Fibroblast of lung (primary cell): Measurements from ENCODE around the gene TSBP1. TPM values are rescaled to one million over a fixed set of nuclear protein-coding genes. Genes with fewer than 3 reads are reported as not detected.

Source experiments
- DNase-seq, 2 donors: peaks; one replicate each; pipeline versions ENCODE4 v3.0.0 to v3.0.0-alpha.2; 2010; ENCODE audit warnings: low read depth in 2 of 2
- H2AFZ ChIP-seq: 2 replicates; pipeline ENCODE4 v1.5.1; 2012; ENCODE audit warnings: low read length, control low read depth, inconsistent platforms
- H3K27ac ChIP-seq: 2 replicates; pipeline ENCODE4 v1.5.1; 2011; ENCODE audit warnings: low read length, control low read depth; ENCODE audit not compliant: insufficient read depth
- H3K27me3 ChIP-seq: 2 replicates; pipeline ENCODE4 v1.5.1; 2011; ENCODE audit warnings: mild to moderate bottlenecking, low read length; ENCODE audit not compliant: control insufficient read depth, insufficient read depth
- H3K36me3 ChIP-seq: 2 replicates; pipeline ENCODE4 v1.5.1; 2011; ENCODE audit warnings: low read length; ENCODE audit not compliant: control insufficient read depth, insufficient read depth
- H3K4me1 ChIP-seq: 2 replicates; pipeline ENCODE4 v1.5.1; 2011; ENCODE audit warnings: low read length; ENCODE audit not compliant: control insufficient read depth, insufficient read depth; ENCODE audit errors: extremely low read depth
- H3K4me2 ChIP-seq: 2 replicates; pipeline ENCODE4 v1.5.1; 2011; ENCODE audit warnings: low read length, control low read depth; ENCODE audit not compliant: insufficient read depth; ENCODE audit errors: extremely low read depth
- H3K4me3 ChIP-seq, 4 experiments: fragments of 200-600 bp in 1 of 4; sonication (generic) in 1 of 4; replicated peaks in 1 of 4; 2 replicates each; pipeline ENCODE4 v1.5.1; 2011 to 2016; ENCODE audit warnings: low read length in 4 of 4, low read depth in 3 of 4, mild to moderate bottlenecking in 3 of 4, control low read depth in 2 of 4, inconsistent platforms in 1 of 4, mixed read lengths in 1 of 4; ENCODE audit not compliant: insufficient read depth in 1 of 4; ENCODE audit errors: control extremely low read depth in 1 of 4
- H3K79me2 ChIP-seq: 2 replicates; pipeline ENCODE4 v1.5.1; 2012; ENCODE audit warnings: mild to moderate bottlenecking, low read length, inconsistent platforms; ENCODE audit not compliant: control insufficient read depth, insufficient read depth
- H3K9ac ChIP-seq: 2 replicates; pipeline ENCODE4 v1.5.1; 2011; ENCODE audit warnings: mild to moderate bottlenecking, low read length, control low read depth; ENCODE audit not compliant: insufficient read depth
- H3K9me3 ChIP-seq: 2 replicates; pipeline ENCODE4 v1.5.1; 2012; ENCODE audit warnings: low read depth, low read length; ENCODE audit not compliant: control insufficient read depth, insufficient read depth
- H4K20me1 ChIP-seq: 2 replicates; pipeline ENCODE4 v1.5.1; 2011; ENCODE audit warnings: low read length; ENCODE audit not compliant: control insufficient read depth, insufficient read depth; ENCODE audit errors: extremely low read depth
- CTCF ChIP-seq, 2 donors: IDR thresholded peaks in 1 of 2; conservative IDR thresholded peaks in 1 of 2; 1 replicate in 1 of 2; 2 replicates in 1 of 2; pipeline ENCODE4 v1.5.1; 2011 to 2012; ENCODE audit warnings: low read length in 2 of 2, control low read depth in 1 of 2, inconsistent platforms in 1 of 2, low read depth in 1 of 2, mild to moderate bottlenecking in 1 of 2
- EZH2 ChIP-seq: IDR thresholded peaks from 2 replicates; pipeline ENCODE4 v1.5.1; 2012; ENCODE audit warnings: low read length, control low read depth, mild to moderate bottlenecking; ENCODE audit errors: missing control alignments
- polyA plus RNA-seq, 2 donors: library from polyadenylated mRNA; depleted of rRNA in 1 of 2; stranded (reverse) in 1 of 2; unstranded in 1 of 2; fragments of >200 nt; gene quantifications; 2 replicates each; pipeline ENCODE4 v1.2.1, GENCODE V29; 2011 to 2012; ENCODE audit warnings: missing spikeins in 1 of 2
- total RNA-seq: library from RNA; depleted of rRNA; stranded (reverse); fragments of >200 nt; gene quantifications from 2 replicates; pipeline ENCODE4 v1.2.1, GENCODE V29; 2014

The TSBP1 gene
- total and polyA plus RNA-seq, 2 donors (not counting 1 experiment from before 2014, with no cell fraction given), result not detected

GRCh38 chr6:32254761-32255198 lies 116.9 kb downstream of the TSBP1 start:
- Histone ChIP-seq H3K36me3 (no peaks in the 10 kb centered on the region), H3K9ac (no peak overlapping the region), H3K4me1 (no peaks in the 10 kb centered on the region), H3K4me3 (peak overlapping the region; percentile 27 to 56 (median 45)), H3K4me2 (peak overlapping the region; percentile 88), H3K27me3 (no peaks in the 10 kb centered on the region), H3K79me2 (no peaks in the 10 kb centered on the region), H2AFZ (peak overlapping the region; percentile 89), H4K20me1 (no peaks in the 10 kb centered on the region), H3K27ac (peak overlapping the region; percentile 79), H3K9me3 (no peaks in the 10 kb centered on the region)
- no peak for DNase-seq
- TF ChIP-seq EZH2 (no peak), CTCF (conservative IDR thresholded peaks at IDR 0.05 in 1 of 2, IDR thresholded peaks at IDR 0.05 in 1 of 2; ENCODE audit: low read depth in 1 of 2, low read length in 2 of 2) (no peak)

- H3K4me2 ChIP-seq, result no peak overlapping the region
- H3K27ac ChIP-seq, result no peak overlapping the region
- H3K4me1 ChIP-seq, result no peaks in the 10 kb centered on the region
- H3K4me3 ChIP-seq, result no peak overlapping the region
- no peak overlapping the region for H3K9ac ChIP-seq
- peaks cover 3% of the 10 kb centered on the region for H3K27me3 ChIP-seq
- TF ChIP-seq EZH2 (no peak), CTCF (conservative IDR thresholded peaks at IDR 0.05 in 1 of 2, IDR thresholded peaks at IDR 0.05 in 1 of 2; ENCODE audit: low read depth in 1 of 2, low read length in 2 of 2) (no peak)
- H2AFZ ChIP-seq, result no peak overlapping the region
- no peaks in the 10 kb centered on the region for H4K20me1 ChIP-seq
- H3K79me2 ChIP-seq, result no peaks in the 10 kb centered on the region
- H3K9me3 ChIP-seq, result no peaks in the 10 kb centered on the region
- peak in 1 of 2 donors; percentile 7 for DNase-seq
- H3K36me3 ChIP-seq, result no peaks in the 10 kb centered on the region
Observed at GRCh38 chr6:32252331-32253009, 119.2 kb downstream of the TSBP1 start.

- TF ChIP-seq EZH2 (no peak), CTCF (conservative IDR thresholded peaks at IDR 0.05 in 1 of 2, IDR thresholded peaks at IDR 0.05 in 1 of 2; ENCODE audit: low read depth in 1 of 2, low read length in 2 of 2) (no peak)
- DNase-seq, result no peak
- H2AFZ ChIP-seq, result no peak overlapping the region
Observed at GRCh38 chr6:32249262-32249661, 122.4 kb downstream of the TSBP1 start.

More at GRCh38 chr6:32249262-32249661, 122.4 kb downstream of the TSBP1 start:
- Histone ChIP-seq H3K79me2 (no peaks in the 10 kb centered on the region), H3K36me3 (no peaks in the 10 kb centered on the region), H3K4me1 (no peaks in the 10 kb centered on the region), H4K20me1 (no peaks in the 10 kb centered on the region), H3K4me2 (no peak overlapping the region), H3K4me3 (no peak overlapping the region), H3K9me3 (no peaks in the 10 kb centered on the region), H3K27ac (no peak overlapping the region), H3K27me3 (peaks cover 3% of the 10 kb centered on the region), H3K9ac (no peak overlapping the region)
